NCI-H1105 treated with DMSO at 0.1 percent for 48 hours (cell line): ENCODE results near the gene LIN7C.
A peak's percentile ranks its signal among the peaks of the same experiment; 100 is the strongest.

Experiments used
- DNase-seq: peaks from one replicate; lab custom pipeline; 2025; lab: John Stamatoyannopoulos, UW

LIN7C gene

DNA sequence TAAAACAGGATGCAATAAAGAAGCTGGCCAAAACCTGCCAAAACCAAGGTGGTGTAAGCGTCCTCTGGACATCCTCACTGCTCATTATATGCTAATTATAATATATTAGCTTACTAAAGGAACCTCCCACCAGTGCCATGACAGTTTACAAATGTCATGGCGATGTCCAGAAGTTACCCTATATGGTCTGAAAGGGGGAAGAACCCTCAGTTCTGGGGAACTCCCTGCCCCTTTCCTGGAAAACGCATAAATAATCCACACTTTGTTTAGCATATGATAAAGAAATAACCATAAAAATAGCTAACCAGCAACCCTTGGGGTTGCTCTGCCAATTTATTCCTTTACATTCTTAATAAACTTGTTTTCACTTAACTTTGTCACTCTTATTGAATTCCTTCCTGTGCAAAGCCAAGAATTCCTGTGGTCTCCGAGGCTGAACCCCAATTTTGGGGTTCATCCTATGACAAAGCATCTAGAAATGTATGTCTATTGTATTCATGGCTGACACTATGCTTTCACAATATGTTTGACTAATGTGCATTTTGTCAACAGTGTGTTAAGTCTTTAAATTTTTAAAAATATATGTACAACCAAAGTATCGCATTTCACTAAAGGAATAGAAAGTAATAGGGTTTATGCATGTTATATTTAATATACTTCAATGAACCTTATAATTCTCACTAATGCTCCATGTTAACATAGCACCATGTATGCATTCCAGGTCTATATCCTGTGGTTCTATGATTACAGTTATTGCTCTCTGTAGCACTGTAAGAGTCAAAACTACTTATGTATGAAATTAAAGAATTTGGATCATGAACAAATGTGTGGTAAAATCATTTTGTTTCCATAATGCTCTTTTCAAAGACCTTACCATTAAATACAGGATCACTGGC is 59.0 kb downstream of the LIN7C start:
- DNase-seq: no peak

- DNase-seq: no peak
These were observed 60.9 kb downstream of the LIN7C start for GRCh38 chr11:27445625-27446024.

DNA sequence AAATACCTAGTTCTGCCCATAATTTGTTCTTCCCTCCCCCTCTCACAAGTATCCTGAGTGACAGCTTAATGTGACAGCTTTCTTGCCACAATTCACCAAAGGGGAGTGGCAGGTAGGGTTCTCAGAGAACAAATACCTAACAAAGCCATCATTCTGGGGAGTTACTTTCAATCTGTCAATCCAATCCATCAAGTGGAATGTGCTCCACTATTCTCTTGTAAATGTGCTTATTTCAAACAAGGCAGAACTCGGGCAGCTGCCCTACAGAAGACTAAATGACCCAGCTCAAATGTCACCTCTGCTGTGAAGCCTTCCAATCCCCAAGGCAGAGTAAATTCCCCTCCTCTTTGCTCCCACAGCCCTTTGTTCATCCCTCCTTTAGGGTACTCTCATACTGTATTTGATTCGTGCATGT is 61.8 kb downstream of the LIN7C start:
- peak; percentile 56 for DNase-seq
